ENCODE results near the gene NUP93. TPM values are rescaled to one million over a fixed set of nuclear protein-coding genes. Genes with fewer than 3 reads are reported as not detected.
A peak's percentile ranks its signal among the peaks of the same experiment; 100 is the strongest.

Gene NUP93
- total RNA-seq, 1 donor from 2014 or later: 57.2 TPM

DNA sequence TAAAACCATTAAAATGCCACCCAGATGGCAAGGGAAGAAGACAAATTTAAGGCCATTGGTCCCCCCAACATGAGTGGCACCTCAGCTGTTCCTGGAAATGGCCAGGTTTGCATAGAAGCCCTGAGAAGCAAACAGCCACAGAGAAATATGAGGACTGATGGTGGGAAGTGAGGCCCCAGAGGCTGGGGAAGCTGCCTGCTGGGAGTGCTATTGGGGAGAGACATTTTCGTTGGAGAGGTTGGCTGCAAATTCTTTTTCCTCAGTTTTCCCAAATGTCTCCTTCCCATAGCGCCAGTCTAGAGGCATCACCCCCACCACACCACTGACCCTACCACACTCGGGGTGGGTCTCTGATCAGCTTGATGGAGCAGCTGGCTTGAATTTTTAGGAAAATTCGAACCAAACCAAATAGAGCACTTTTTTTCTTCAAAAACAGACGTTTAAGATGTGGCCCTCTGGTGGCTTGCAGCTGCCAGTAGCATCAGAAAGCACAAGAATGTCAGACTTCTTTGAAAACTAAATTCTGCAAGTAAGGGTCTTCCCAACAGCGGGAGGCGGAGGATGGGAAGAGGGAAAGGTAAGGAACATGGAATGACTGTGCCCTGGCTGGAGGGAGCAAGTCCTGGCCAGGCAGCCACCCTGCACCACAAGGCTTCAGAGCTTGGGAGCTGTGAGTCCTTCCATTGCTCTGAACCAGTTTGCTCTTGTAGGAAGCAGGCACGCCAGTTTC lies 121.9 kb downstream of the NUP93 start:
- DNase-seq (peak; percentile 48), ATAC-seq (no peak)
- H3K36me3 ChIP-seq: no peaks in the 10 kb centered on the region
- H3K4me1 ChIP-seq: peaks cover 35% of the 10 kb centered on the region
- no peaks in the 10 kb centered on the region for H3K9me3 ChIP-seq
- H3K27me3 ChIP-seq: no peaks in the 10 kb centered on the region
- intact Hi-C loops (cut with DNase I): no loop called here
- no peak overlapping the region for H3K4me3 ChIP-seq
- H3K27ac ChIP-seq: no peak overlapping the region
- TF ChIP-seq, protein P1, sequence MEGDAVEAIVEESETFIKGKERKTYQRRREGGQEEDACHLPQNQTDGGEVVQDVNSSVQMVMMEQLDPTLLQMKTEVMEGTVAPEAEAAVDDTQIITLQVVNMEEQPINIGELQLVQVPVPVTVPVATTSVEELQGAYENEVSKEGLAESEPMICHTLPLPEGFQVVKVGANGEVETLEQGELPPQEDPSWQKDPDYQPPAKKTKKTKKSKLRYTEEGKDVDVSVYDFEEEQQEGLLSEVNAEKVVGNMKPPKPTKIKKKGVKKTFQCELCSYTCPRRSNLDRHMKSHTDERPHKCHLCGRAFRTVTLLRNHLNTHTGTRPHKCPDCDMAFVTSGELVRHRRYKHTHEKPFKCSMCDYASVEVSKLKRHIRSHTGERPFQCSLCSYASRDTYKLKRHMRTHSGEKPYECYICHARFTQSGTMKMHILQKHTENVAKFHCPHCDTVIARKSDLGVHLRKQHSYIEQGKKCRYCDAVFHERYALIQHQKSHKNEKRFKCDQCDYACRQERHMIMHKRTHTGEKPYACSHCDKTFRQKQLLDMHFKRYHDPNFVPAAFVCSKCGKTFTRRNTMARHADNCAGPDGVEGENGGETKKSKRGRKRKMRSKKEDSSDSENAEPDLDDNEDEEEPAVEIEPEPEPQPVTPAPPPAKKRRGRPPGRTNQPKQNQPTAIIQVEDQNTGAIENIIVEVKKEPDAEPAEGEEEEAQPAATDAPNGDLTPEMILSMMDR (IDR thresholded peaks at IDR 0.05): peak; percentile 34

DNA sequence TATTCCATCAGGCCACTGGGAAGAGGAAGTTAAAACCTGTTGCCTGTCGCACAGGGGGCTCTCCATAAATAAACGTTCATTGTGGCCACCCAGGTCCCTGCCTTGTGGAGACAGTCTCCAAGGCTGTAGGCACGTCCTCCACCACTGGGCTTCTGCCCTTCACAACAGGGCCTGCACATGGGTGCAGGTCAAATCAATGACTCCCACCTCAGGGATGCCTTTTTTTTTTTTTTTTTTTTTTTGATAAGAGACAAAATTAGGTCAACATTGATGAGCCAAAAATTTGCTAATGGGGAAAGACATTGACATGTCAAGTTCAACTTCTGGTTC lies 122.4 kb downstream of the NUP93 start:
- Histone ChIP-seq H3K9me3 (no peaks in the 10 kb centered on the region), H3K27me3 (no peaks in the 10 kb centered on the region), H3K4me1 (peaks cover 30% of the 10 kb centered on the region), H3K27ac (no peak overlapping the region), H3K4me3 (no peak overlapping the region), H3K36me3 (no peaks in the 10 kb centered on the region)
- TF ChIP-seq, protein P1 (IDR thresholded peaks at IDR 0.05): no peak
- no peak for ATAC-seq
- no peak for DNase-seq
- intact Hi-C loops (cut with DNase I): no loop called here

DNA sequence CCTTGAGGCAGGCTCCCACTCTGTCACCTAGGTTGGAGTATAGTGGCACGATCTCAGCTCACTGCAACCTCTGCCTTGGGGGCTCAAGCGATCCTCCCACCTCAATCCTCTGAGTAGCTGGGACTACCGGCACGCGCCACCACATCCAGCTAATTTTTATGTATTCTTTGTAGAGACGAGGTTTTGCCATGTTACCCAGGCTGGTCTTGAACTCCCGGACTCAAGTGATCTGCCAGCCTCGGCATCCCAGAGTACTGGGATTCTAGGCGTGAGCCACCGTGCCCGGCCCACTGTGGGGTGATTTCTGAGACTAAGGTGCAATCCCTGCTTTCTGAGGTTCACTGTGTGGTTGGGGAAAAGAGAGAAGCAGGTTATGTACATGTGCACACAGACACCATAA lies 123.0 kb downstream of the NUP93 start:
- H3K4me3 ChIP-seq: no peak overlapping the region
- H3K27ac ChIP-seq: no peak overlapping the region
- peaks cover 25% of the 10 kb centered on the region for H3K4me1 ChIP-seq
- H3K9me3 ChIP-seq: no peaks in the 10 kb centered on the region
- intact Hi-C loops (cut with DNase I): no loop called here
- ATAC-seq: no peak
- DNase-seq: no peak
- H3K36me3 ChIP-seq: no peaks in the 10 kb centered on the region
- TF ChIP-seq, protein P1 (IDR thresholded peaks at IDR 0.05): no peak
- H3K27me3 ChIP-seq: no peaks in the 10 kb centered on the region

DNA sequence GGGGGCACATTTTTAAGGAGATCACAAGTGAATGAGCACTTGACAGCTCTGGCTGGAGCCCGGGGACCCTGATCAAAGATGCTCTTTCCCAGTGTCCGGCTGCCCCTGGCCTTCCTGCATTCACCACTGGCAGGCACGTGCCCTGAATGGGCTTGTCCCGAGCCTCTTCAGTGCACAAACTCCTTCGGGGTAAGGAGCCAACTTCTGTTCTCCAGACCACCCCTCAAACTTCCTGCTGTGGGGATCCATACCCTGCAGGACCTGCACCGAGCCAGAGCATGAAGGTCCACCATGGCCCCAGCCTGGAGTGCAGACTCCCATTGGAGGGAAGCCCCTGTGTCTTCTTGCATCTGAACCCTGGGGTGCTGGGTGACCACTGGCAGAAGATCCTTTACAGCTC lies 125.3 kb downstream of the NUP93 start:
- H3K27ac ChIP-seq: no peak overlapping the region
- H3K27me3 ChIP-seq: no peaks in the 10 kb centered on the region
- TF ChIP-seq, protein P1 (IDR thresholded peaks at IDR 0.05): no peak
- H3K4me3 ChIP-seq: no peak overlapping the region
- intact Hi-C loops (cut with DNase I): no loop called here
- no peaks in the 10 kb centered on the region for H3K36me3 ChIP-seq
- H3K9me3 ChIP-seq: no peaks in the 10 kb centered on the region
- H3K4me1 ChIP-seq: peaks cover 3% of the 10 kb centered on the region
- ATAC-seq (no peak), DNase-seq (no peak)

DNA sequence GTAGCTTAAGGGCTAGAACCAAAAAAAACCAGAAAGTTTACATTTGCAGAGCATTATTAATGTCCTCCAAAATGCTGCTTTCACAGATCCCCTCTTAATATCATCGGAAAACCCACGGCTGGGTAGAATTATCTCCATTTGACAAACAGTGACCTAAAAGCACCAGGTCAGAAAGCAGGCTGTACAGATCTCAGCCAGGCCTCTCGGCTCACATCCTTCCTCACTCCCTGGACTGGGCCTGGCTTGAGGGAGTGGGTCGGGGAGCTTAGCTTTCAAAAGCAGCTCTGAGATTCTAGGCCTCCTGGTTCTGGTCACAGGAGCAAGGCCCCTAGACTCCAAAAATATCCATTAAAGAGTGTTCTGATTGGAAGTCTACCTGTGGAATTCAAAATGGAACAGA lies 126.0 kb downstream of the NUP93 start:
- intact Hi-C loops (cut with DNase I): no loop called here
- Histone ChIP-seq H3K4me1 (no peaks in the 10 kb centered on the region), H3K27ac (no peak overlapping the region), H3K4me3 (no peak overlapping the region), H3K9me3 (no peaks in the 10 kb centered on the region), H3K27me3 (no peaks in the 10 kb centered on the region), H3K36me3 (no peaks in the 10 kb centered on the region)
- DNase-seq: no peak
- TF ChIP-seq, protein P1 (IDR thresholded peaks at IDR 0.05): no peak
- ATAC-seq: no peak

Measured in upper lobe of right lung (tissue), 1 donor.